Large intestine (tissue), 3 donors: ENCODE results near the gene SIL1. TPM values are rescaled to one million over a fixed set of nuclear protein-coding genes. Genes with fewer than 3 reads are reported as not detected.
"Not testable (repeated sequence)": the region's sequence is repeated elsewhere in the genome, so short reads cannot be mapped to it uniquely, and the experiment has no call there.

Source experiments
- DNase-seq, 2 donors: peaks; one replicate each; pipeline versions ENCODE4 v3.0.0 to v3.0.0-alpha.2; 2013
- H3K27ac ChIP-seq: one replicate; pipeline ENCODE4 v1.5.1; 2013; ENCODE audit warnings: low read length
- H3K27me3 ChIP-seq: 2 replicates; pipeline ENCODE4 v1.6.1; 2013; ENCODE audit warnings: low read length; ENCODE audit not compliant: control insufficient read depth, insufficient read depth
- H3K36me3 ChIP-seq: 2 replicates; pipeline ENCODE4 v1.6.1; 2013; ENCODE audit warnings: low read length; ENCODE audit not compliant: control insufficient read depth, insufficient read depth
- H3K4me1 ChIP-seq: one replicate; pipeline ENCODE4 v1.6.1; 2013; ENCODE audit warnings: low read length; ENCODE audit not compliant: control insufficient read depth, insufficient read depth
- H3K4me3 ChIP-seq: one replicate; pipeline ENCODE4 v1.5.1; 2013; ENCODE audit warnings: low read length
- H3K9me3 ChIP-seq: one replicate; pipeline ENCODE4 v1.6.1; 2013; ENCODE audit warnings: mild to moderate bottlenecking, low read depth, low read length, moderate library complexity; ENCODE audit not compliant: control insufficient read depth
- WGBS: methylation state at CpG from one replicate; pipeline ENCODE4 v1.1.5; 2013; ENCODE audit warnings: low lambda C conversion rate; ENCODE audit not compliant: insufficient coverage; 5-methylcytosine and 5-hydroxymethylcytosine counted together
- polyA plus RNA-seq: library from polyadenylated mRNA; unstranded; fragments of 120-200 nt; gene quantifications from one replicate; pipeline ENCODE4 v1.2.1, GENCODE V29; 2013

The SIL1 gene
- polyA plus RNA-seq, 1 donor: 40.2 TPM

- no peaks in the 10 kb centered on the region for H3K27me3 ChIP-seq
- peaks cover 3% of the 10 kb centered on the region for H3K9me3 ChIP-seq
- DNase-seq: no peak
- WGBS: 17% methylated on average over 1 of the region's 3 CpGs
- no peaks in the 10 kb centered on the region for H3K36me3 ChIP-seq
- H3K27ac ChIP-seq: no peak overlapping the region
- H3K4me1 ChIP-seq: peaks cover 17% of the 10 kb centered on the region
- no peak overlapping the region for H3K4me3 ChIP-seq
Measured at GRCh38 chr5:139178589-139178917, 19.6 kb downstream of the SIL1 start.

GRCh38 chr5:139177809-139178588 lies 20.2 kb downstream of the SIL1 start:
- H3K27ac ChIP-seq: no peak overlapping the region
- H3K36me3 ChIP-seq: no peaks in the 10 kb centered on the region
- H3K4me3 ChIP-seq: no peak overlapping the region
- peaks cover 8% of the 10 kb centered on the region for H3K9me3 ChIP-seq
- DNase-seq: peak in 1 of 2 donors; percentile 24
- no CpG with 5 or more reads among the region's 1 CpG for WGBS
- H3K27me3 ChIP-seq: no peaks in the 10 kb centered on the region
- peaks cover 17% of the 10 kb centered on the region for H3K4me1 ChIP-seq

DNA sequence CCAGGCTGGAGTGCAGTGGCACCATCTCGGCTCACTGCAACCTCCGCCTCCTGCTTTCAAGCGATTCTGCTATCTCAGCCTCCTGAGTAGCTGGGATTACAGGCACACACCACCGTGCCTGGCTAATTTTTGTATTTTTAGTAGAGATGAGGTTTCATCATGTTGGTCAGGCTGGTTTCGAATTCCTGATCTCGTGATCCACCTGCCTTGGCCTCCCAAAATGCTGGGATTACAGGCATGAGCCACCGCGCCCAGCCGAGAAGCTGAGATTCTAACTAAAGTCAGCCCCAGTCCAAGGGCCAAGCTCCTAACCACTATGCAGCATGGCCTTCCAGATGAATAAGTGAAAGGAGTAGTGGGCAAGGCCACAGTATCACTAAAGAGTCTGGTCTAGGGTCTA lies 20.9 kb downstream of the SIL1 start:
- not testable (repeated sequence) for H3K27me3 ChIP-seq, H3K36me3 ChIP-seq, DNase-seq, H3K4me3 ChIP-seq, H3K27ac ChIP-seq
- H3K9me3 ChIP-seq: peaks cover 15% of the 10 kb centered on the region
- H3K4me1 ChIP-seq: peaks cover 16% of the 10 kb centered on the region
- WGBS: no CpG with 5 or more reads among the region's 9 CpGs

DNA sequence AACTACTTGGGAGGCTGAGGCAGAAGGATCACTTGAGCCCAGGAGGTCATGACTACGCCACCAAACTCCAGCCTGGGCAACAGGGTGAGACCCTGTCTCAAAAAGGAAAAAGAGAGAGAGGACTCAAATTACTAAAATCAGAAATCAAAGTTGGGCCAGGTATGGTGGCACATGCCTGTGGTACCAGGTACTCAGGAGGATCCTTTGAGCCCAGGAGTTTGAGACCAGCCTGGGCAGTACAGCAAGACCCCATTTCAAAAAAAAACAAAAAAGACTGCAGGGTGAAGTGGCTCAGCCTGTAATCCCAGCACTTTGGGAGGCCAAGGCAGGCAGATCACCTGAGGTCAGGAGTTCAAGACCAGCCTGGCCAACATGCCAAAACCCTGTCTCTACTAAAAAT lies 23.8 kb downstream of the SIL1 start:
- not testable (repeated sequence) for DNase-seq, H3K4me1 ChIP-seq, H3K36me3 ChIP-seq, H3K27me3 ChIP-seq, H3K27ac ChIP-seq, H3K4me3 ChIP-seq
- no CpG with 5 or more reads among the region's 1 CpG for WGBS
- H3K9me3 ChIP-seq: peaks cover 31% of the 10 kb centered on the region

- Histone ChIP-seq H3K36me3 (no peaks in the 10 kb centered on the region), H3K9me3 (peaks cover 31% of the 10 kb centered on the region), H3K27ac (no peak overlapping the region), H3K27me3 (no peaks in the 10 kb centered on the region), H3K4me3 (no peak overlapping the region), H3K4me1 (no peaks in the 10 kb centered on the region)
- DNase-seq: no peak
- 100% methylated on average over 1 of the region's 1 CpG for WGBS
Measured at GRCh38 chr5:139171779-139172404, 26.3 kb downstream of the SIL1 start.

- H3K4me3 ChIP-seq: no peak overlapping the region
- H3K36me3 ChIP-seq: no peaks in the 10 kb centered on the region
- H3K27ac ChIP-seq: no peak overlapping the region
- WGBS: no CpG with 5 or more reads among the region's 5 CpGs
- DNase-seq: no peak
- no peaks in the 10 kb centered on the region for H3K4me1 ChIP-seq
- H3K9me3 ChIP-seq: peaks cover 23% of the 10 kb centered on the region
- no peaks in the 10 kb centered on the region for H3K27me3 ChIP-seq
Measured at GRCh38 chr5:139167952-139168720, 30.0 kb downstream of the SIL1 start.

- no peak overlapping the region for H3K4me3 ChIP-seq
- H3K27me3 ChIP-seq: no peaks in the 10 kb centered on the region
- DNase-seq: no peak
- 89% methylated on average over 2 of the region's 2 CpGs for WGBS
- H3K9me3 ChIP-seq: peaks cover 18% of the 10 kb centered on the region
- H3K4me1 ChIP-seq: no peaks in the 10 kb centered on the region
- no peak overlapping the region for H3K27ac ChIP-seq
- H3K36me3 ChIP-seq: no peaks in the 10 kb centered on the region
Measured at GRCh38 chr5:139167533-139167932, 30.6 kb downstream of the SIL1 start.

GRCh38 chr5:139167063-139167462 lies 31.1 kb downstream of the SIL1 start:
- DNase-seq: no peak
- H3K4me1 ChIP-seq: no peaks in the 10 kb centered on the region
- no peak overlapping the region for H3K27ac ChIP-seq
- H3K36me3 ChIP-seq: no peaks in the 10 kb centered on the region
- peaks cover 14% of the 10 kb centered on the region for H3K9me3 ChIP-seq
- no CpG with 5 or more reads among the region's 7 CpGs for whole genome bisulfite sequencing
- no peak overlapping the region for H3K4me3 ChIP-seq
- H3K27me3 ChIP-seq: no peaks in the 10 kb centered on the region

DNA sequence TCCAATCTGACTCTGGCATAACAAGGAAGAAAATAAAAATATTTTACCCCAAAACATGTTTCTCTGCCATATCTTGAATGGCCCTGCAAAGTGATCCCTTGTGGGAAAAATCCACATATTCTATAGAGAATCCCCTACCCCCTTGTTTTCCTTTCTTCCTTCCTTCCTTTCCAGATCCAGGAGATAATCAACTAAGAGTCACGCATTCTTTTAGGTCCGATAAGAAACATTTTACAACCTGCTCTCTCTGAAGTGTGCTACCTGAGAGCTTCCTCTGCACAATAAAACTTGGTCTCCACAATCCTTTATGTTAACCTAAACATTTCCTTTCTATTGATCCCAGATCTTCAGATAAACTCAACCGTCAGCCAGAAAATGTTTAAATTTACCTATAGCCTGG lies 33.3 kb downstream of the SIL1 start:
- H3K9me3 ChIP-seq, H3K36me3 ChIP-seq, H3K27me3 ChIP-seq, H3K4me3 ChIP-seq, H3K4me1 ChIP-seq, DNase-seq, H3K27ac ChIP-seq: not testable (repeated sequence)
- 0% methylated on average over 1 of the region's 3 CpGs for WGBS

DNA sequence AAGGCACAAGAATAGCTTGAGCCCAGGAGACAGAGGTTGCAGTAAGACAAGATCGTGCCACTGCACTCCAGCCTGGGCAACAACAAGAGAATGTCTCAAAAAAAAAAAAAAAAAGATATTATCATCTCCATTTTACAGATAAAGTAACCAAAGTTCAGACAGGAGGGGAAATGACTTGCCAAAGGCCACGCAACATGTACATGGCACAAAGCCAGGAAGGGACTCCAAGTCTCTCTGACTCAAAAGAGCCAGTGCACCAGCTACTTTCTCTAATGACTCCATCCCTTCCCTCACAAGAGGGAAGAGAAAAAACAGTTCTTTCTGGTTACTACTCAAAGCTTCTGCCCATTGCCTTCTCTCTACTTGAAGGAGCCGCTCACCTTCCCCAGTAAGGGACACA lies 34.1 kb downstream of the SIL1 start:
- no peak overlapping the region for H3K4me3 ChIP-seq
- no peaks in the 10 kb centered on the region for H3K36me3 ChIP-seq
- no peaks in the 10 kb centered on the region for H3K27me3 ChIP-seq
- H3K9me3 ChIP-seq: no peaks in the 10 kb centered on the region
- no peaks in the 10 kb centered on the region for H3K4me1 ChIP-seq
- no peak overlapping the region for H3K27ac ChIP-seq
- WGBS: no CpG with 5 or more reads among the region's 3 CpGs
- no peak for DNase-seq
